Measurements from ENCODE around the gene PMM1. TPM values are rescaled to one million over a fixed set of nuclear protein-coding genes. Genes with fewer than 3 reads are reported as not detected.

Gene PMM1
- total and polyA plus RNA-seq, 2 of the 13 experiments (the other 11 are each of a cell fraction or from before 2014, with no cell fraction given), result 17.8 to 95.6 TPM

DNA sequence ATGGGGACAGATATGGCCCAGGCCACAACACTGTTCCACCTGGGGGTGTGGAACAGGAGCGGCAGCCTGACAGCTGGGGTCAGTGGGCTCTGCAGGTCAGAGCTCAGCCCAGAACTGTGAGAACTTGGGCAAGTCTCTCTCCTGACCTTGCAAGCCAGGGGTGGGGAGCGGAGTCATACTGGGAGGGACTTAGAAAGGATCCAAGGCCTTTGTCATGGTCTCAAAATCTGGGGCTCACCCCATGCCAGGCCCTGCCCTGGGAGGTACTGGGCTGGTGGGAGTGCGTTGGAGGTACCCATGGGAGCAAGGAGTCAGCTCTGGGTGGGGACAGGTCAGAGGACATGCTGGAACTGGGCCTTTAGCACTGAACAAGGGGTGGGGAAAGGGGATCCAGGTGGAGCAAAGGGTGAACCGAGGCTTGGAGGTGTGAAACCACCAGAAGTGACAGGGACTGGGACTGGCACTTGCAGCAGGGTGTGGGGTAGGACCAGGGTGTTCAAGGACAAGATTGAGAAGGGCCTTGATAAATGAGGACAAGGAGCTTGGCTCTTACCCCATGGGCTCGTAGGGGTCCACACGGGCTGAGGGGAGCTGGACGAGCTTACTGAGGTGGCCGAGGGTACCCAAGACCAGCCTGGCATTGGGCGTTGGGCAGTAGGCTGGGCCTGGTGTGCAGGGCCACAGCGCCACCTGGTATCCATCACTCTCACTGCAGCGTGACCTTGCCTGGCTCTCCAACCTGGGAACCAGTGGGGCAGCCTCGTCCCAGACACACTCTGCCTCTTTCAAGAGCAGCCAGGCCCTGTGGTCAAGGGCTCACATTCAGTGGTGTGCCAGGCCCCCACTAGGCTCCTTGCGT lies 7.4 kb upstream of the PMM1 start (continued):
- TF ChIP-seq PHF8 (CRISPR knock-in tag; IDR thresholded peaks at IDR 0.05) (no peak), FOXA3 (CRISPR knock-in tag; IDR thresholded peaks at IDR 0.05) (no peak), MXI1 (IDR thresholded peaks at IDR 0.05; ENCODE audit: borderline replicate concordance, low read depth, low read length) (0 out of 3 replicates have a peak, but pooled peaks have one; percentile 40), ZNF724P (CRISPR knock-in tag; IDR thresholded peaks at IDR 0.05; ENCODE audit: borderline replicate concordance) (peak; percentile 44; the same call in 1 of the 2 replicates), PPARG (CRISPR knock-in tag; conservative IDR thresholded peaks at IDR 0.05) (no peak), HOXA5 (CRISPR knock-in tag; IDR thresholded peaks at IDR 0.05) (peak; percentile 31; the same call in 1 of the 2 replicates), ZNF317 (CRISPR knock-in tag; IDR thresholded peaks at IDR 0.05) (no peak), JUN (CRISPR knock-in tag; IDR thresholded peaks at IDR 0.05) (no peak), YY1 (IDR thresholded peaks at IDR 0.05; ENCODE audit: insufficient read depth, insufficient replicate concordance, low read depth, low read length) (no peak), NKX3-1 (CRISPR knock-in tag; IDR thresholded peaks at IDR 0.05) (no peak), ZNF510 (CRISPR knock-in tag; IDR thresholded peaks at IDR 0.05; ENCODE audit: low read depth) (no peak), ZNF891 (CRISPR knock-in tag; IDR thresholded peaks at IDR 0.05) (no peak), ZSCAN31 (CRISPR knock-in tag; IDR thresholded peaks at IDR 0.05; ENCODE audit: low read depth) (no peak), RCOR2 (CRISPR knock-in tag; IDR thresholded peaks at IDR 0.05) (no peak), ZBTB8A (CRISPR knock-in tag; IDR thresholded peaks at IDR 0.05; ENCODE audit: borderline replicate concordance, low read depth) (no peak), NFYB (CRISPR knock-in tag; IDR thresholded peaks at IDR 0.05) (no peak), KAT8 (CRISPR knock-in tag; IDR thresholded peaks at IDR 0.05) (no peak)
- TF ChIP-seq, protein P1, sequence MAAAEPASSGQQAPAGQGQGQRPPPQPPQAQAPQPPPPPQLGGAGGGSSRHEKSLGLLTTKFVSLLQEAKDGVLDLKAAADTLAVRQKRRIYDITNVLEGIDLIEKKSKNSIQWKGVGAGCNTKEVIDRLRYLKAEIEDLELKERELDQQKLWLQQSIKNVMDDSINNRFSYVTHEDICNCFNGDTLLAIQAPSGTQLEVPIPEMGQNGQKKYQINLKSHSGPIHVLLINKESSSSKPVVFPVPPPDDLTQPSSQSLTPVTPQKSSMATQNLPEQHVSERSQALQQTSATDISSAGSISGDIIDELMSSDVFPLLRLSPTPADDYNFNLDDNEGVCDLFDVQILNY (CRISPR knock-in tag; conservative IDR thresholded peaks at IDR 0.05), result no peak
- TF ChIP-seq, protein P2, sequence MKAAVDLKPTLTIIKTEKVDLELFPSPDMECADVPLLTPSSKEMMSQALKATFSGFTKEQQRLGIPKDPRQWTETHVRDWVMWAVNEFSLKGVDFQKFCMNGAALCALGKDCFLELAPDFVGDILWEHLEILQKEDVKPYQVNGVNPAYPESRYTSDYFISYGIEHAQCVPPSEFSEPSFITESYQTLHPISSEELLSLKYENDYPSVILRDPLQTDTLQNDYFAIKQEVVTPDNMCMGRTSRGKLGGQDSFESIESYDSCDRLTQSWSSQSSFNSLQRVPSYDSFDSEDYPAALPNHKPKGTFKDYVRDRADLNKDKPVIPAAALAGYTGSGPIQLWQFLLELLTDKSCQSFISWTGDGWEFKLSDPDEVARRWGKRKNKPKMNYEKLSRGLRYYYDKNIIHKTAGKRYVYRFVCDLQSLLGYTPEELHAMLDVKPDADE (CRISPR knock-in tag; IDR thresholded peaks at IDR 0.05), result no peak
- TF ChIP-seq, protein P3, sequence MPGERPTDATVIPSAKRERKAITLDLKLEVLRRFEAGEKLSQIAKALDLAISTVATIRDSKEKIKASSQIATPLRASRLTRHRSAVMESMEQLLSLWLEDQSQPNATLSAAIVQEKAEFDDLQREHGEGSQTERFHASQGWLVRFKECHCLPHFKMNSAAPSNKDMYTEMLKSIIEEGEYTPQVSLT (CRISPR knock-in tag; IDR thresholded peaks at IDR 0.05; ENCODE audit: borderline replicate concordance, low read depth), result no peak
- TF ChIP-seq, protein P4, sequence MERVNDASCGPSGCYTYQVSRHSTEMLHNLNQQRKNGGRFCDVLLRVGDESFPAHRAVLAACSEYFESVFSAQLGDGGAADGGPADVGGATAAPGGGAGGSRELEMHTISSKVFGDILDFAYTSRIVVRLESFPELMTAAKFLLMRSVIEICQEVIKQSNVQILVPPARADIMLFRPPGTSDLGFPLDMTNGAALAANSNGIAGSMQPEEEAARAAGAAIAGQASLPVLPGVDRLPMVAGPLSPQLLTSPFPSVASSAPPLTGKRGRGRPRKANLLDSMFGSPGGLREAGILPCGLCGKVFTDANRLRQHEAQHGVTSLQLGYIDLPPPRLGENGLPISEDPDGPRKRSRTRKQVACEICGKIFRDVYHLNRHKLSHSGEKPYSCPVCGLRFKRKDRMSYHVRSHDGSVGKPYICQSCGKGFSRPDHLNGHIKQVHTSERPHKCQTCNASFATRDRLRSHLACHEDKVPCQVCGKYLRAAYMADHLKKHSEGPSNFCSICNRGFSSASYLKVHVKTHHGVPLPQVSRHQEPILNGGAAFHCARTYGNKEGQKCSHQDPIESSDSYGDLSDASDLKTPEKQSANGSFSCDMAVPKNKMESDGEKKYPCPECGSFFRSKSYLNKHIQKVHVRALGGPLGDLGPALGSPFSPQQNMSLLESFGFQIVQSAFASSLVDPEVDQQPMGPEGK (CRISPR knock-in tag; IDR thresholded peaks at IDR 0.05), result no peak
- TF ChIP-seq, protein P5, sequence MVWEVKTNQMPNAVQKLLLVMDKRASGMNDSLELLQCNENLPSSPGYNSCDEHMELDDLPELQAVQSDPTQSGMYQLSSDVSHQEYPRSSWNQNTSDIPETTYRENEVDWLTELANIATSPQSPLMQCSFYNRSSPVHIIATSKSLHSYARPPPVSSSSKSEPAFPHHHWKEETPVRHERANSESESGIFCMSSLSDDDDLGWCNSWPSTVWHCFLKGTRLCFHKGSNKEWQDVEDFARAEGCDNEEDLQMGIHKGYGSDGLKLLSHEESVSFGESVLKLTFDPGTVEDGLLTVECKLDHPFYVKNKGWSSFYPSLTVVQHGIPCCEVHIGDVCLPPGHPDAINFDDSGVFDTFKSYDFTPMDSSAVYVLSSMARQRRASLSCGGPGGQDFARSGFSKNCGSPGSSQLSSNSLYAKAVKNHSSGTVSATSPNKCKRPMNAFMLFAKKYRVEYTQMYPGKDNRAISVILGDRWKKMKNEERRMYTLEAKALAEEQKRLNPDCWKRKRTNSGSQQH (CRISPR knock-in tag; IDR thresholded peaks at IDR 0.05; ENCODE audit: low read depth), result no peak
- TF ChIP-seq, protein P6, sequence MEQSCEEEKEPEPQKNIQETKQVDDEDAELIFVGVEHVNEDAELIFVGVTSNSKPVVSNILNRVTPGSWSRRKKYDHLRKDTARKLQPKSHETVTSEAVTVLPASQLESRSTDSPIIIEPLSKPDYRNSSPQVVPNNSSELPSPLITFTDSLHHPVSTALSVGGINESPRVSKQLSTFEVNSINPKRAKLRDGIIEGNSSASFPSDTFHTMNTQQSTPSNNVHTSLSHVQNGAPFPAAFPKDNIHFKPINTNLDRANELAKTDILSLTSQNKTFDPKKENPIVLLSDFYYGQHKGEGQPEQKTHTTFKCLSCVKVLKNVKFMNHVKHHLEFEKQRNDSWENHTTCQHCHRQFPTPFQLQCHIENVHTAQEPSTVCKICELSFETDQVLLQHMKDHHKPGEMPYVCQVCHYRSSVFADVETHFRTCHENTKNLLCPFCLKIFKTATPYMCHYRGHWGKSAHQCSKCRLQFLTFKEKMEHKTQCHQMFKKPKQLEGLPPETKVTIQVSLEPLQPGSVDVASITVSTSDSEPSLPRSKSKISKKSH (CRISPR knock-in tag; IDR thresholded peaks at IDR 0.05; ENCODE audit: borderline replicate concordance), result peak; percentile 22; the same call in 1 of the 2 replicates

All from HepG2 (cell line).